HG03097 (cell line): Measurements from ENCODE around the gene TADA2B.

Experiments used
- ATAC-seq: cut with Tn5 transposase; IDR thresholded peaks from one replicate; pipeline ENCODE4 v1.9.1; 2021; ENCODE audit not compliant: unreplicated experiment, low FRiP score

The TADA2B gene, protein sequence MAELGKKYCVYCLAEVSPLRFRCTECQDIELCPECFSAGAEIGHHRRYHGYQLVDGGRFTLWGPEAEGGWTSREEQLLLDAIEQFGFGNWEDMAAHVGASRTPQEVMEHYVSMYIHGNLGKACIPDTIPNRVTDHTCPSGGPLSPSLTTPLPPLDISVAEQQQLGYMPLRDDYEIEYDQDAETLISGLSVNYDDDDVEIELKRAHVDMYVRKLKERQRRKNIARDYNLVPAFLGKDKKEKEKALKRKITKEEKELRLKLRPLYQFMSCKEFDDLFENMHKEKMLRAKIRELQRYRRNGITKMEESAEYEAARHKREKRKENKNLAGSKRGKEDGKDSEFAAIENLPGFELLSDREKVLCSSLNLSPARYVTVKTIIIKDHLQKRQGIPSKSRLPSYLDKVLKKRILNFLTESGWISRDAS

DNA sequence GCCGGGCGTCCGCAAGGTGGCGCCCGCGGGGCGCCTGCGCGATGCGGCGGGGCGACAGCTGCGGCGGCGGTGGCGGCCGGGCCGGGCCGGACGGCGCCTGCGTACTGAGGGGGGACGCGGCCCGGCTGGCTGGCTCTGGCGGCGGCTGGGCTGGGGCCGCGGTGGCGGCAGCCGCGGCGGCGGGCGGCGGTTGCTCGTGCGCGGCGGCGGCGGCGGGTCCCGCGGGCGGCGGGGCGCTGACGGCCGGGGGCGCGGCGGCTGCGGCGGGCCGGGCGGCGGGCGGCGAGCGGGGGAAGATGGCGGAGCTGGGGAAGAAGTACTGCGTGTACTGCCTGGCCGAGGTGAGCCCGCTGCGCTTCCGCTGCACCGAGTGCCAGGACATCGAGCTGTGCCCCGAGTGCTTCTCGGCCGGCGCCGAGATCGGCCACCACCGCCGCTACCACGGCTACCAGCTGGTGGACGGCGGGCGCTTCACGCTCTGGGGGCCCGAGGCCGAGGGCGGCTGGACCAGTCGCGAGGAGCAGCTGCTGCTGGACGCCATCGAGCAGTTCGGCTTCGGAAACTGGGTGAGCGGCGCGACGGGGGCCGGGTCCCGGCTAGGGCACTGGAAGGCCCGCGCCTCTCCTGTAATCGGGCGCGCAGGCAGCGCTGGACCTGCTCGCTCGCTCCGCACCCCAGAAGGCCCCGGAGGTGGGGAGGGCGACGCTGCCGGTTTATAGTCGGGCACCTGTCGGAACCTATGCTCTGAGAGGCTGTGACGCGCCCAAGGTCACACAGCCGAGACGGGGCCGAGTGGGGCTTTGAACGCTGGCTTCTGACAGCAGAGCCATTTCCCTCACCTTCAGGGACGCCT, at the start of gene TADA2B:
TADA2B (plus strand) TSS at position 89 of the 853 bp plus-strand sequence; CDS start at position 297, 208 bp downstream.
- ATAC-seq: peak; percentile 17

DNA sequence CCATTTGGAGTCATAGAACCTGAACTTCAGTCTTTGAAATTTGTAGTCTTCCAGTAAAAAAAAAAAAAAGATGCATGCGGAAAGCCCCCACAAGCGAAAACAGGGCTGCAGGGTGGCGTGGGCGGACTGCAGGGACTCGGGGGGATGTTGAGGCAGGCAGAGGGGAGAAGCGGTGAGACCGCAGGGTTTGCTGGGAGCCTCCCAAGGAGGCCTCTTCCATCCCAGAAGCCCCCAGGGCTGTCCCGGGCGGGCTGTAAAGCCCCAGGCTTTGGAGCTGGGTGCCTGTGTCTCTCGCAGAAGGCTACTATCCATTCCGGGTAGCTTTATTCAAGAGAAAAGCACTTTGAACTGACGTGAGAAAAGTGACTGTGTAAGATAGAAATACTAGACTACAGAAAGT, 46.7 kb upstream of the TADA2B start:
- no peak for ATAC-seq

DNA sequence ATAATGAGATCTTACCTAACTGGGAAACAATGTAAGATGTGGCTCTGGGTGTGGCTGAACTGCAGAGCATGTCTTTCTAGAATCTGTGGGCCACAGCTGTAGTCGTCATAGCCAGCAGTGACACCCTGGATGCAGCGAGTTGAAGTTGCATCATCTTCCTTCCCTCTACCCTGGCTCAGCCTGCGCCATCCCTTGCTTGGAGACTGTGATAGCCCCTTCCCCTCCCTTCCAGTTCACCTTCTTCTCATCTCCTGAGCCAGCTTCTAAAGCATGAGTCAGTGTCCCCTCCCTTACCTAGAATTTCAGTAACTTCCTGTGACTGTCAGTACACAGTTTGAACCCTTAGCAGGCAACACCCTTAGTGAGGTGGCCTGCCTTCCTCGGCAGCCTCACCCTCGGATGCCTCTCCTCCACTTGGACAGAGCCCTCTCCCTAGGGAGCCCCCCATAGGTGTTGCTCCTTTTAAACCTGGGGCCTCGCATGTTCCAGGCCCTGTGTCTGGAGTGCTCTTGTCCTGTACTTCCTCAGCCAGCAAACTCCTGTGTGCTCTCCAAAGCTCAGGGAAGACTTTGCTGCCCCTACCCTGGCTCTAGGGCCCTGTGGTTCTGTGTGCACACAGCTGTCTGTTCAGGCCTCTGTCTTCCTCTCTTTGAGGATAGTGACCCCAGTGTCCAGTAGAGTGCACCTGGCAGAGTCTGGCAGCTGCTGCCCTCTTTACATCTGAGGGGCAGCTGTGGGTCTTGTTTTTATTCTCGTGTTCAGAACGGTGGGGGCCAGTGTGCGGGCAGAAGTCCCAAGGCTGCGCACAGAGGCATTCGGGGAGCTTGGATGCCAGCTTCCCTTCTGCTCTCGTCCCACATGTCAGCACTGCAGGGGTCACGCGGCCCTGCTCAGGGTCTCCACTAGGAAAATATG, 43.7 kb upstream of the TADA2B start:
- ATAC-seq: no peak

DNA sequence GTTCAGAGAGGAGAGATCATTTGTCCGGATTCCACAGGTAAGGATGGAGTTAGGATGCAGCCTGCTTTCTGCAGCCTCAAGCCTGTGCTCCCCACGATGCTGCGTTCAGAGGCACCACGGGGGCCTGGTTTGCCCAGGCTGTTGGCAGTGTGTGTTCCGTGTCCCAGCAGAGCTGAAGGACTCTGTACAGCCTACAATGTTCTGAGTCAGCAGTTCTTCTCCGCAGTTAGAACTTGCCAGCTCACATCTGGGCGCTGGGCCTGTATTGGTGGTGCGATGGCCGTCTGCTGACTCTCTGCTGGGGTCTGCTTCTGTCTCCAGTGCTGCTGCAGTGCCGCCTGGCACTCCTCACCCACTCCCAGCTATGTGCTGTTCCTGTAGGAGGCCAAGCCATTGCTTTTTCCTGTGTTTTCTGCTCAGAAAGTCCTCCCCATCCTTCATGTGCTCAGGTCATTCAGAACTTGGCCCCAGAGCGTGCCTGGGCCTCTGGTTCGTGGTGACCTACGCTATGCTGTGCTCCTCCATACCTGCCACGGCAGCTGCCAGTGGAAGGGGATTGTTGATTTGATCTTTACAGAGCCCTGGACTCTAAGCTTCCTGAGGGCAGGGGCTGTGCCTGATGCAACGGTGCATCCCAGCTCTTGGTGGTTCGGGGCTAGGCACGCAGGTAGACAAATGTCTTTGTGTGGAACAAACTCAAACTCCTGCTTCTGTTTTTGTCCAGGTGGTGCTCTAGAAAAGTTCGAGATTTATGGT, 42.6 kb upstream of the TADA2B start:
- ATAC-seq: no peak

DNA sequence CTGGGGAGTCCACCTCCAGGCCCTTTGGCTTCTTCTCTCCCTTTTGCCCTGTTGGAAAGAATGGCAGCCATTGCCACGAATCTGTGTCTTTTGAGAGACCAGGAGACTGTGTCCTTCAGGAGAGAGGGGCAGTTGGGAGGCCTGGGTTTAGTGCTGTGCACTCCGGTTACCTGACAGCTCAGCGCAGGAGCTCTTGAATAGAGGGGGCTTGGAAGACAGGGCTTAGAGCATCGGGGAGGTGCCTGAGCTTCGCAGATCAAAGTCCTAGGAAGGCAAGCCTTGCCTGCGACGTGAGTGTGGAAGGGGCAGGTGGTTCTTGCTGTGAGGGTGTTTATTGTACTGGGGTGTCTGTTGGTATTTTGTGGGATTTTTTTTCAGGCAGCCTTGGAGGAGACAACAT, 41.9 kb upstream of the TADA2B start:
- no peak for ATAC-seq

DNA sequence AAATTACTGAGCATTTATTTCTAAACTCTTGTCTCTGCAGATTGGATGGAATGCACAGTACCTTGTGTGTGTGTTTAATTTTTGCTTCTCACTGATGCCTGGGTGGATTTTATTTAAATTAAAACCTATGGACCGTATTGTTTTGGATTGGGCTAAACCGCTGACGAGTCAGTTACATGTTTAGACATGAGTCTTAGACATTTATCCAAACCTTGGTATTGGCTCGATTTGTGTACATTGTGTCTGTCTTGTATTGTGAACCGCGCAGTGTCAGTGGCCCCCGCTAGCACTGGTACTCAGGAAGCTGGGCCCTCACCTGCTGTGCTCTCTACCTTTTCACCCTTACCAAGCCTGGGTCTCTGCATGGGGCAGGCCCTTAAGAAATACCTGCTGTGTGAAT, 40.8 kb upstream of the TADA2B start:
- ATAC-seq: no peak

DNA sequence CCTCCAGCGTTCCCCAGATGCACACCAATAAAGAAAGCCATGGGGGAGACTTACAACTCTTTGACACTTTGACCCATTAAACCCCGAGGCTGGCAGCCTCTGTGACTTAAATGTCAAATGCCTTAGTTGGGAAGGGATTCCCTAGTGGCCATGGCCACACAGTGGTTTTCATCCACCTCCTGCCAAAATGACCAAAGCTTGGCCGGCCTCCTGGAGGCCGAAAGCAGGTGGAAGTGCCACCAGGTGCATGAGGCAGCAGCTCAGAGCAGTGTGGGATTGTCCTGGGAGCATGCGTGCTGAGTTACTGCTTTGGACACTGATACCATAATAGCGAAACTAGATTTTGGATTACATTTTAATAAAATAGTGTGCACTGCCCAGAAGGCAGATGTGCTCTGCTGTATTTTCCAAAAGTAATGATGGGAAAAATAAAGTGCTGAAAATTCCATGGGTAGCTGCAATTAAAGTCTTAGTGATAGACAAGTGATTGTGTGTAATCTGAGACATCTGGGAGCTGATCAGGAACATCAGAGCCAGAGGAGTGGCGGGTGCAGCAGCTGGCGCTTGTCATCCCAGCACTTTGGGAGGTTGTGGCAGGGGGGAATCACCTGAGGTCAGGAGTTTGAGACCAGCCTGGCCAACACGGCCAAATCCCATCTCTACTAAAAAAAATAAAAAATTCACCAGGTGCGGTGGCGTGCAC, 39.8 kb upstream of the TADA2B start:
- no peak for ATAC-seq

DNA sequence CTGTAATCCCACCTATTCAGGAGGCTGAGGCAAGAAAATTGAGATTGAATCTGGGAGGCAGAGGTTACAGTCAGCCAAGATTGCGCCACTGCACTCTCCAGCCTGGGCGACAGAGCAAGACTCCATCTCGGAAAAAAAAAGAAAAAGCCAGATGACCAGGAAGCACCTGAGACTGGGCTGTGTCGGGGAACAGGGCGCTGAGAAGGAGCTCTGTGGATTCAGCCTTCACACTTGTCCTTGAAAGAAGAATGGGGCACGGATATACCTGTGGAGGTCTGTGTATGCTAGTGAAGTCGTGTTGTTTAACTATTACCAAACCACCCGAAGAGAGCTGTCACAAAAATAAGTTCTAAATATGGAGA, 39.3 kb upstream of the TADA2B start:
- ATAC-seq: no peak

DNA sequence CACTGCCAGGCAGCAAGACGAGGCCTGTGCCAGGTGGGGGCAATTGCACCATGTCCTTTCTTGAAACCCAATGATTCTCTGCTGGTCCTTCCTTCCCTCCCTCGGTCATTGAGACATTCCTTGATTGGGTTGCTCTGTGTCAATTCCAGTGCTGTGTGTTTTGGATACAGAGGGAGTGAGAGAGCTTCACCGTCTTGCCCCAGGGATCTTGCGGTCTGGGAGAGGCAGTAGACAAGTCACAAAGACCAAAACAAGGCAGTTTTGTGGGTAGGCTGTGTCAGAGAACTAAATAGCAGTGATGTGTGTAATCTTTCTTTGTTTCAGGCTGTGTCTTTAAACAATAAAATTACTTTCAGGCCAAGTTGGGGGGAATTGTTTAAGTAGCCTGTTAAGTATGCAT, 38.8 kb upstream of the TADA2B start:
- ATAC-seq: no peak

DNA sequence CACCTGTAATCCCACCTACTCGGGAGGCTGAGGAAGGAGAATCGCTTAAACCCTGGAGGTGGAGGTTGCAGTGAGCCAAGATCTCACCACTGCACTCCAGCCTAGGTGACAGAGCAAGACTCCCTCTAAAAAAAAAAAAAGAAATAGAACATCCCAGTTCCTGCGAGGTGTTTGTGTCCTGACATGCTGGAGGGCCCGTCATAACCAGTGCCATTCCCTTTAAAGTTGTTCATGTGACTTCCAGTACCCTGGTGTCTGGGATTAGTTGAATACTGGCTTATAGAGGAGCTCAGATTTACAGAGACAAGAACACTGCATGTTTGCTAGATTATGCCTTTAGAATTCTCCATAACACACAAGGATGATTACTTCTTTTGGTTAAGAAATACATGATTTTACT, 37.6 kb upstream of the TADA2B start:
- no peak for ATAC-seq

DNA sequence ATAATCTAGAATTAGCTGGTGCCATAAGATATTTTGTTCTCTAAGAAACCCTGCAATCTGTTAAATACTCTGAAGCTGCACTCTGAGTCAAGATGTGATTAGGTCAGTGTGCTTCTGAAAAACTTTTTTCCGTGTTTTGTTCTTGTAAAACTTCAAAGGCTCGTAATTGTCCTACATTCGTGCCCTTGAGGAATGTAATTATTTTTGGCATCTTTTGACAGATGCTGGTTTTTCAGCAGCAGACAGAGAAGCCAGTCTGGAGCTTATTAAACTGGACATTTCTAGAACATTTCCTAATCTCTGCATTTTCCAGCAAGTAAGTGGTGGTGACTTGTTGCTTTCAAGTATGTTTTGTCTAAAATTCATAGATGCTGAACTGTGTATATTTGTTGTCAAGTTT, 36.8 kb upstream of the TADA2B start:
- no peak for ATAC-seq

DNA sequence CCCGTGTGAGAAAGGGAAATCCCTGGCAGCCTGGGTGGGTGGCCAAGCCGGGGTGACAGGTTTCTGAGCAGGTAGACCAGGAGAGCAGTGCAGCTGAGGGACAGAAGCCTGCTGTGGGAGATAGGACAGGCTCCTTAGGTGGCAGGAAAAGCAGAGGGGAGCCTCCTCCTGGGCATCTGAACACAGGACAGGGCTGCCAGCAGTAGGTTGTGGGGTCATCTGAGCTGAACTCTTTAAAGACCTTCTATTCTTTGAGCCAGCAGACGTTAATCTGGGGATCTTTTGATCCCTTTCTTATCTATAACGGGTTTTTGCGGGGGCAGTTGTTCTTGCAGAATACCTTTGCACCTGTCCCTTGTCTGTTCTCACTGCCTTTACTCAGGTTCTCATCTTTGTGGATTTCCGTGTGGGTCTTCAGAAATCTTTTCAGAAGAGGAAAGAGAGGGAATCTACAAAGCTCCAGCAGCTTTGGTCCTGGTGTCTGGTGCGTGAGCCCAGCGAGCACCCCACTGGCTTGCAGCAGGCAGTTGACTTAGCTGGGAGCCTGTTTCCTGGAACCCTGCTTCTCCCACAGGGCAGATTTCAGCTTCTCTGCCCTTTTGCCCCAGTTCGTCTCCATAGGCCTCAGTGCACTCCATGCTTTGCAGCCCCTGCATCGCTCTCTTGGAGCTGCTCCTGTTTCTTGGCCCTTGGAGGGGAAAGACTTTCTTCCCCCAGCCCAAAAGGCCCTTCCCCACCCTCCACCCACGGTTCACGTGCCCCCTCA, 35.8 kb upstream of the TADA2B start:
- no peak for ATAC-seq

DNA sequence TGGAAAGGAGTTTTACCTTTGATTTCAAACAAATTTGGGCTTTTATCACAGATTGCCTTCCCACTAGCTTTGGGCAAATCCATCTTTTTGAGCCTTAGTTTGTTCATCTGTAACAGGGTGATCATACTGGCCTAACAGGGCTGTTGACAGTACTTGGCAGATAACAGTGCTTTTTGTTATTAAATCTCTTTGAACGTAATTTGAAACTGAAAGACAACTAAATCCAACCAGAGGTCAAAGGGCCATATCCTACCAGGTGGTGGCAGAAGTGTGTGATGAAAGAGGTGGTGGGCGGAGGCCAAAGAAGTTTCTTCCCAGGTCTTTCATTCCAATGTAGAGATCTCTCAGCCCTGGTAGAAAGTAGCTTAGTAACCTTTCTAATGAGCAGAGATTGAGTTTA, 35.2 kb upstream of the TADA2B start:
- no peak for ATAC-seq

DNA sequence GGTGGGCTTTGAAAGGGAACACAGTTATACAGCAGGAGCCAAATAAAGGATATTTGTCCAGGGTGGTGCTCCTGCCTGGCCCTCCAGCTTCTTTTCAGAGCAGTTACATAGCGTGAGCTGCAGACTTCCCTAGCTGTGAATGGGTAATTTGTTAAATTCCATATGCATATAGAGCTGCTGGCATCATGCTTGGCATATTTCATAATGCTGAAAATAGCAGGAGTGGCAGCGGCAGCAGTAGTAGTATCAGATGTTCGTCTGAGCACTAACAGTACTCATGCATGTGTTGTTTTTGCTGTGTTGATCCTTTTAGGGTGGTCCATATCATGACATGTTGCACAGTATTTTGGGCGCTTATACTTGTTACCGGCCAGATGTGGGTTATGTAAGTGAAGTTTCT, 33.6 kb upstream of the TADA2B start:
- ATAC-seq: no peak

DNA sequence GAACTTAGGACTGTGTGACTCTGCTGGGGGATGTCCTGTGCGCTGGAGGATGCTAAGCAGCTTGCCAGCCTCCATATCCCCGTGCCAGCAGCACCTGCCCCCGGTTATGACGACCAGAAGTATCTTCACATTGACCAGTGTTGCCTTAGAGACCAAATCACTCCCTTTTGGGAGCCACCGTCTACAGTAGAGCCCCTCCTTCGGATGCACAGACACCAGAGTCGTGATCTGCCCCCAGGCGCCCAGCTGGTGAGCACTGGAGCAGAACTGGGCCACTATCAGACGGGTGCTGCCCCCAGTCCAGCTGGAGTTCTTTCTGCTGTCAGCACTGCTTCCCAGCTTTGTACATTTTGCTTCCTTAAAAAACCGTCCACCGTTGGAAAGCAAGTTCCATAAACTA, 30.0 kb upstream of the TADA2B start:
- no peak for ATAC-seq

DNA sequence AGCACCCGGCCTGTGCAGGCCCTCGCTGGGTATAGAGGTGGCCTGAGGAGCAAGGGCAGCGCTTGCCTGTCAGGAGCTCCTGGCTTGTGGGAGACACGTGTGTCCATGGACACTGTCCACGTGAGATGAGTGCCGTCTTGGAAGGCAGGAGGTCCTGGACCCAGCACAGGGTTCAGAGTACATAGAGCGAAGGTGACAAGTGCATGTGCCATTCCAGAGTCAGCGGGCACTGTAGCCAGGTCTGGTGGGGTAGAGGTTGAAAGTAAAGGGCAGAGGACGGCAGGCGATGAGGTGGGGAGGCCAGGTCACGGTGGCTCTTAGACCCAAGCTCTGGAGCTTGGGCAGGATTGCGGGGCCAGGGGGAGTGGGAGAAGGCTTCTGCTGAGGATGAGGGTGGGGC, 28.4 kb upstream of the TADA2B start:
- no peak for ATAC-seq

DNA sequence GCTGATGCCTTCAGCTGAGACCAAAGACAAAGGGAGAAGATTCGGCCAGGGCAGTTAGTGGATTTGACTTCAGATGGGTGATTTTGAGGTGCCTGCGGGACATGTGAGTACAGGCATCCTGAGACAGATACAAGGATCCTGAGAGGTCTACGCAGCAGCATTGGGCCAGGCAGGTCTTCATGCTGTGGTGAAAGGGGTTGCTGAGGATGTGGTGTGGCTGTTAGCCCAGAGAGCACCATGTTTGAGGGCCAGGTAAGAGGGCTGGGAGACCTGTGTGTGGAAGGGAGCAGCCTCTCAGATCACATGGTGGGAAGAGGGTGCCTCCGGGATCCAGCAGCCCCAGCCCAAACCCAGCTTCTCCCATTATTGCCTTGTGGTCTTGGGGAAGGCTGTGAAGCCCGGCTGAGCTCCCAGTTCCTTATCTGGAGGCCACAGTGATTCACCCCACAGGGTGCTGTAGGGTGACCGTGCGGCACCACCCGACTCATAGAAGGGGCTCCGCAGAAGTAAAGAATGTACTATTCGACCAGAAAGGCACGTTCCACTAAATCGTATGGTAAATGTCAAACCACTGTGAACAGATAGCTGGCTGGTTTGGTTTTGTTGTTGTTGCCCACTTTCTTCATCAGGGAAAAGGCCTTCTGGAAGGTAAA, 27.7 kb upstream of the TADA2B start:
- ATAC-seq: no peak

DNA sequence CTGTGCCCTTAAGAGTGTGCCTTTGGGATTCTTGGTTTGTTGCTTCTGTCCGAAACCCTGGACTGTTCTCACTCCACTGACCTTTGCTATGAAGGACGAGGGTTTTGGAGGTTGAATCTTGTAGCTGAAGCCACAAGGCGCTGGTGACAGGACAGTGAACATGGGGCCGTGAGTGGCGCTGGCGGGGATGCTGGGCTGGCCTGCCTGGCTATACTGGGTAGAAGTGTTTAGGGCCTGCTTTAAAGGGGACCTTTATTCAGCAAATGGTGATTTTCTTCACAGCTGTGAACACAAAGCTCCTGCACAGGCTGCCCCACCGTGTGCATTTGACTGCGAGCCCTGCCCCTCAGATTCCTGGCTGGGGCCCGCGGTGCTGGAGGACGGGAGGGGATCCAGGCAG, 27.1 kb upstream of the TADA2B start:
- no peak for ATAC-seq
